Measurements from ENCODE around the gene PDE5A.

Gene PDE5A

DNA sequence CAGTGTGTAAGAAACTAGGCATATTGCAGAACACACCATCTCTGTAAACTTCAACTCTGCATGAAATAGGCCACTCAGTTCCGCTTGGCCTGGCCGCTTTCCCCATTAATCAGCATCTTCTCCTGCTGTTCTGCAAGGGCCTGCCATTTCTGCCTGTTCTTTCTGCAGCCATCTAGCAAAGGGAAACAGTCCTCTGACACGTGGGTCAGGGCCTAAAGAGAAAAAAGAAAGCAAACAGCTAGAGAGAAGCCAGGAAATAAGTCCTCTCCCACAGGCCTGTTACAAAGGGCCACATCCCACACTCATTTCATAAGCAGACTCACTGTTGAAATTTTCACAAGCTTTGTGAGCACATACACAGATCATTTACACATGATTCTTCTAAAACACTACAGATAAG lies 130.1 kb downstream of the PDE5A start:
- Histone ChIP-seq H3K9me3 (ENCODE audit: control insufficient read depth, insufficient read depth, low read depth, low read length) (no peaks in the 10 kb centered on the region), H3K27ac (ENCODE audit: low read depth, low read length) (no peak overlapping the region), H3K27me3 (ENCODE audit: control insufficient read depth, insufficient read depth, low read length) (no peaks in the 10 kb centered on the region), H3K4me1 (ENCODE audit: control insufficient read depth, insufficient read depth, low read length) (no peaks in the 10 kb centered on the region), H3K36me3 (ENCODE audit: control insufficient read depth, insufficient read depth, low read length) (peaks cover 88% of the 10 kb centered on the region), H3K4me3 (ENCODE audit: low read depth, low read length) (no peak overlapping the region), H3K9ac (ENCODE audit: low read length) (no peak overlapping the region)

DNA sequence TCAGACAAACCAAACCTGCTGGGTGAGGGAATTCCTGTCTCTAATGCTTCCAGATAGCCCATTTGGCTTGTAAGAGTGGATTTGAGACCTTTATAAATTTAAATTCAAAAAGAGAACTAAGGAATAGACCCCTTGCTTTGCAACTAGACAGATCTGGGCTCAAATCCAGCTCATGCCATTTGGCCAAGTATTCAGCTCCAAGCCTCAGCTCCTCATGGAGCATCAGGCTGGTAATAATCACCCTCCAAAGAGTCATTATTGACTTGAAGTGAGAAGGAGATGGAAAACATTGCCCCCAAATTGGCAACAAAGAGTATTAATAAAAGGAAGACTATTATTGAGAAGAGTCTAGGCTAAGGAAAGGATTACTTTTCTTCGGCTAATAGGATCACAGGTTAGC lies 134.7 kb downstream of the PDE5A start:
- Histone ChIP-seq H3K36me3 (ENCODE audit: control insufficient read depth, insufficient read depth, low read length) (peaks cover 50% of the 10 kb centered on the region), H3K9me3 (ENCODE audit: control insufficient read depth, insufficient read depth, low read depth, low read length) (no peaks in the 10 kb centered on the region)

DNA sequence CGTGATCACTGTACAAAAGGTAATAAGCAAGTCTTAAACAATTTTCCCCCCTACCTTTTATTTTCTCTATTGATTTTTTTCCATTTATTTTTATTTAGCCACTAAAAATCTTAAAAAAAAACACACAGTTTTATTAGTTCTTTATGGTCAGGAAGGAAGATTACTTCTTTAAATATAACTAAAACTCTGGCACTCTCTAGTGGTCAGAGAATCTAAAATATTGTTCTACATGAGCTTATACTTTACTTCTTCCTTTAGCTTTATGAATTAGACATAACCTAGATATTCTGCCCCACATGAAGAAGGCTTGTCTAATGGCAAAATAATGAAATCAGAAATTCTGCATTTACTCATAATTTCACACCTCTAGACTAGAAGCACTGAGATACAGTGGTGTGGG lies 135.2 kb downstream of the PDE5A start:
- peaks cover 45% of the 10 kb centered on the region for H3K36me3 ChIP-seq (ENCODE audit: control insufficient read depth, insufficient read depth, low read length)
- no peak overlapping the region for H3K9ac ChIP-seq (ENCODE audit: low read length)
- H3K4me3 ChIP-seq (ENCODE audit: low read depth, low read length), result no peak overlapping the region
- no peaks in the 10 kb centered on the region for H3K27me3 ChIP-seq (ENCODE audit: control insufficient read depth, insufficient read depth, low read length)
- no peaks in the 10 kb centered on the region for H3K9me3 ChIP-seq (ENCODE audit: control insufficient read depth, insufficient read depth, low read depth, low read length)
- H3K27ac ChIP-seq (ENCODE audit: low read depth, low read length), result no peak overlapping the region
- no peaks in the 10 kb centered on the region for H3K4me1 ChIP-seq (ENCODE audit: control insufficient read depth, insufficient read depth, low read length)

More for the DNA sequence above, 134.7 kb downstream of the PDE5A start:
- no peaks in the 10 kb centered on the region for H3K27me3 ChIP-seq (ENCODE audit: control insufficient read depth, insufficient read depth, low read length)
- no peak overlapping the region for H3K27ac ChIP-seq (ENCODE audit: low read depth, low read length)
- no peaks in the 10 kb centered on the region for H3K4me1 ChIP-seq (ENCODE audit: control insufficient read depth, insufficient read depth, low read length)
- H3K4me3 ChIP-seq (ENCODE audit: low read depth, low read length), result no peak overlapping the region
- H3K9ac ChIP-seq (ENCODE audit: low read length), result no peak overlapping the region

DNA sequence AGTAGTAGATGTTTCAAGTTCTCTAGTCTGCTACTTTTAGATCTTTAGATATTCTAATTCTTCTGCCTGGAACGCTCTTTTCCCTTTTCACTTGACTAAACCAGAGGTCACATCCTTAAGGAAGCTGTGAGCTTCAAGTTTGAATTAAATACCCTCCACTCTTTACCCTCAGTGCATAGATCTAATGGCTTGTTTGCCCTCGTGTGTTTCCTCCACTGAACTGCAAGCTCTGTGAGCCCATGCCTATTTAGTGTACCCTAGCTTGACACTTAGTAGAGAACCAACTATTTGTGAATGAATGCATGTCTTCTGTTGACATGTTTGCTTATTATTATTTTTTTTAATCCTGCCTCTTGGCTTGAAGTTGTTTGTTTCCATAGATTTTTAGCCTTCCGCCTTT lies 138.3 kb downstream of the PDE5A start:
- no peak overlapping the region for H3K9ac ChIP-seq (ENCODE audit: low read length)
- H3K36me3 ChIP-seq (ENCODE audit: control insufficient read depth, insufficient read depth, low read length), result peaks cover 18% of the 10 kb centered on the region
- H3K4me3 ChIP-seq (ENCODE audit: low read depth, low read length), result no peak overlapping the region
- no peaks in the 10 kb centered on the region for H3K27me3 ChIP-seq (ENCODE audit: control insufficient read depth, insufficient read depth, low read length)
- no peaks in the 10 kb centered on the region for H3K4me1 ChIP-seq (ENCODE audit: control insufficient read depth, insufficient read depth, low read length)
- H3K9me3 ChIP-seq (ENCODE audit: control insufficient read depth, insufficient read depth, low read depth, low read length), result peaks cover 9% of the 10 kb centered on the region; the same call in 1 of the 2 replicates
- no peak overlapping the region for H3K27ac ChIP-seq (ENCODE audit: low read depth, low read length)

DNA sequence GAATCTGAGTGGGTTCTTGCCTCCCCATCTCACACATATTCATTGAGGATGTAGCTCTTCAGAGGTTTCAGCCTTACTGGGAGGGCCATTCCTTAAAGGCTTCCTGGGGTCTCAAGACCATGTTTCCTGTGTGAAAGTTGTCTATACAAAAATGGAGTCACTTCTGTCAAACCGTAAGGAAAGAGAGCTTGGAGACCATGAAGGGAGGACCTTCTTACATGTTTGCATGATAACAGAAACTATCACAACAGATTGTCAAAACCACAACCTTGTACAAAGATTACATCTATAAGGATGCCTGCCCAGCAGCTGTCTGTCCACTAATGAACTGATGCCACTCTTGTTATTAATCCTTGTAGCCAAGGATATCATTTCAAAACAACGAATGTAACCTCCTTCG lies 139.3 kb downstream of the PDE5A start:
- peaks cover 9% of the 10 kb centered on the region for H3K36me3 ChIP-seq (ENCODE audit: control insufficient read depth, insufficient read depth, low read length)
- no peak overlapping the region for H3K27ac ChIP-seq (ENCODE audit: low read depth, low read length)

DNA sequence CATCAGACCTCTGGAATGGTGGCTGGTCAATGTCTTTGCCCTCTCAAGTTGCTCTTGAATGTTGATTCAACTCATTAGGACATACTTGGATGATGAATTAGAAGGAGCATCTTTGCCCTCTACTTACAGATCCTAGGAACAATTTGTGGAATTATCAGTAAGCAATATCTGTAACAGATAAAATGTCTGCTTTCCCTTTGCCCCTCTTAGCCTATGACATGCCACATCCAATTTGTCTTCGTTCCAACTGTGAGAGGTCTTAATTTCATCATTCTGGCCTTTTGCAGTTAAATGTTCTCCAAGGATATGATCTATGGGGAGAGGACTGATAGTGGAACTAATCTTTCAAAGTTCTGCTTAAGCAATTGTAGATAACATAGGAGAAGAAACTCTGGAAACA lies 148.3 kb downstream of the PDE5A start:
- peaks cover 23% of the 10 kb centered on the region; the same call in 1 of the 2 replicates for H3K9me3 ChIP-seq (ENCODE audit: control insufficient read depth, insufficient read depth, low read depth, low read length)
- peaks cover 53% of the 10 kb centered on the region for H3K36me3 ChIP-seq (ENCODE audit: control insufficient read depth, insufficient read depth, low read length)
- no peak overlapping the region for H3K4me3 ChIP-seq (ENCODE audit: low read depth, low read length)

More for the DNA sequence above, 139.3 kb downstream of the PDE5A start:
- Histone ChIP-seq H3K9me3 (ENCODE audit: control insufficient read depth, insufficient read depth, low read depth, low read length) (peaks cover 17% of the 10 kb centered on the region; the same call in 1 of the 2 replicates), H3K4me3 (ENCODE audit: low read depth, low read length) (no peak overlapping the region), H3K27me3 (ENCODE audit: control insufficient read depth, insufficient read depth, low read length) (no peaks in the 10 kb centered on the region), H3K9ac (ENCODE audit: low read length) (no peak overlapping the region), H3K4me1 (ENCODE audit: control insufficient read depth, insufficient read depth, low read length) (no peaks in the 10 kb centered on the region)

DNA sequence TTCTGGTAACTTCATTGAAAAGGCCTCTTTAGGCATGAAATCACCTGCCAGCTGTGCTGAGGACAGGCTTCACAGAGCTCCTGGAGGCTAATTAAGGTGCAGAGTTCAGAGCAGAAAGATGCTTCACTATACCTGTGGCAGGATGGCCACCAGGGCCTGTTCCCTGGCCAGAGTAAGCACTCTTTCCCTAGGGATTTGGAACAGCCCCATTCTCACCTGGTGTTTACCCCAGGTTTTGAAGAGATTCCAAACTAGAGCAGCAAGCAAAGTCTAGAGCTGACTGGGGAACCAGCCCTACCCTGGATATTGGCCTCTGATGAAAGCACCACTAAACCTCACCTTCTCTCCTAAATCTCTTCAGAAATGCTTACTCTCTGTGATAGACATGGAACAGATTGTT lies 148.8 kb downstream of the PDE5A start:
- peaks cover 53% of the 10 kb centered on the region for H3K36me3 ChIP-seq (ENCODE audit: control insufficient read depth, insufficient read depth, low read length)
- H3K4me3 ChIP-seq (ENCODE audit: low read depth, low read length), result no peak overlapping the region
- peaks cover 21% of the 10 kb centered on the region; the same call in 1 of the 2 replicates for H3K9me3 ChIP-seq (ENCODE audit: control insufficient read depth, insufficient read depth, low read depth, low read length)
- no peaks in the 10 kb centered on the region for H3K4me1 ChIP-seq (ENCODE audit: control insufficient read depth, insufficient read depth, low read length)
- no peak overlapping the region for H3K27ac ChIP-seq (ENCODE audit: low read depth, low read length)
- H3K9ac ChIP-seq (ENCODE audit: low read length), result no peak overlapping the region
- no peaks in the 10 kb centered on the region for H3K27me3 ChIP-seq (ENCODE audit: control insufficient read depth, insufficient read depth, low read length)

More for the DNA sequence above, 148.3 kb downstream of the PDE5A start:
- H3K9ac ChIP-seq (ENCODE audit: low read length), result no peak overlapping the region
- H3K4me1 ChIP-seq (ENCODE audit: control insufficient read depth, insufficient read depth, low read length), result no peaks in the 10 kb centered on the region
- no peaks in the 10 kb centered on the region for H3K27me3 ChIP-seq (ENCODE audit: control insufficient read depth, insufficient read depth, low read length)
- H3K27ac ChIP-seq (ENCODE audit: low read depth, low read length), result no peak overlapping the region

DNA sequence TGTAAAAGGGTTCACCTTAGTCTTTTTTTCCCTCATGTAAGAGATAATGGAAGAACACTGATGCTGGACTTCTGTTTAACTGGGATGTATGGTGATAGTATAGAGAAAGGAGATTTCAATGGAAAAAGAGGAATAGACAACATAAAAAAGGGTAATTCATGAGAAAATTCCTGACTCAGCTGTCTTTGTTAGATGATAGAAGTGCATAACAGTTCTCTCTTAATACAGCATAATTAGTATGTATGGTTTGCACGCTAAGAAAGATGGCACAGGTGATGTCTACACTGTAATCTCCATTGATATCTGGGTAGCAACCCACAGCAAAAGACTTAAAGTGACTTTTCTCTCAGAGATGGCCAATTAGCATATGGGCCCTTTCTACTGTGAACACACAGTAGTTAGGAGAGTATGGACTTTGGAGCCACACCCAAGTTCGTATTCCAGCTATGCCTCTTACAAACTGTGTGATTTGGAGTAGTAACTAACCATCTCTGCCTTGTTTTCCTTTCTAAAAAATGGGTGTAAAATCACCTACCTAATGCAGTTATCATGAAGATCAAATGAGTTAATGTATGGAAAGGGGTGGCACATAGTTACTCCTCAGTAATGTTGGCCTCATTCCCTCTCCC lies 149.3 kb downstream of the PDE5A start:
- no peak overlapping the region for H3K27ac ChIP-seq (ENCODE audit: low read depth, low read length)
- no peaks in the 10 kb centered on the region for H3K27me3 ChIP-seq (ENCODE audit: control insufficient read depth, insufficient read depth, low read length)
- H3K4me3 ChIP-seq (ENCODE audit: low read depth, low read length), result no peak overlapping the region
- no peaks in the 10 kb centered on the region for H3K4me1 ChIP-seq (ENCODE audit: control insufficient read depth, insufficient read depth, low read length)
- H3K36me3 ChIP-seq (ENCODE audit: control insufficient read depth, insufficient read depth, low read length), result peaks cover 53% of the 10 kb centered on the region
- peaks cover 15% of the 10 kb centered on the region; the same call in 1 of the 2 replicates for H3K9me3 ChIP-seq (ENCODE audit: control insufficient read depth, insufficient read depth, low read depth, low read length)
- H3K9ac ChIP-seq (ENCODE audit: low read length), result no peak overlapping the region

DNA sequence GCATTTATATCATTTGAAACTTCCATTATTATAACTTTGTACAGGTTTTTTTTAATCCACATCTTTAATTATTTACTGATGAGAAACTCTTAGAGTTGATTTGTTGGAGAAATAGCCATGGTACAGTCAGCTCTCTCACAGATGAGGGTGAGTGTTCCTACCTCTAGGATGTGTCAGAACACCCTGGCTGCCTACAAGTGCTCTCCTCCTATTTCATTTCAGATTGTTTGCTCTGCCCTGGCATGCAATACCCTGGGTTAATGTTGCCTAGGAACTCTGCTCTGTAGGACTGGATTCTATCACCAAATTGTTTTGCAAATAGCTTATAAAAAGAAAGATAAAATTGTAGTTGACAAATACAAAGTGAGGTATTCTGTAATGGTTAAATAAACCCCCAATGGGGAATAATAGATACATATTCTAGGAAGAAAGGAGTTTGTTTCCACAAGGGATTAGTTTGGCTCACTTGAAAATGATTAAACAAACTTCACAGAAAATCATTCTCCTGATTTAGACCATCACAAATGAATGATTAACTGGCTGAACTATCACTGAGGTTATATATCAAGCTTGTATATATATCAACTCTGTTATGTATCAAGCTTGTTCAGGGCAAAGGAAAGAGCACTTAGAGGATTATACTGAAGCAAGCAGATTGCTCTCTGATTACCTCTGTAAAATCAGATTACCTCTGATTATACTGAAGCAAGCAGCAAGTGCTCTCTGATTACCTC lies 150.0 kb downstream of the PDE5A start:
- Histone ChIP-seq H3K27me3 (ENCODE audit: control insufficient read depth, insufficient read depth, low read length) (no peaks in the 10 kb centered on the region), H3K4me1 (ENCODE audit: control insufficient read depth, insufficient read depth, low read length) (no peaks in the 10 kb centered on the region), H3K36me3 (ENCODE audit: control insufficient read depth, insufficient read depth, low read length) (peaks cover 55% of the 10 kb centered on the region), H3K4me3 (ENCODE audit: low read depth, low read length) (no peak overlapping the region), H3K27ac (ENCODE audit: low read depth, low read length) (no peak overlapping the region), H3K9me3 (ENCODE audit: control insufficient read depth, insufficient read depth, low read depth, low read length) (peaks cover 14% of the 10 kb centered on the region; the same call in 1 of the 2 replicates), H3K9ac (ENCODE audit: low read length) (no peak overlapping the region)

DNA sequence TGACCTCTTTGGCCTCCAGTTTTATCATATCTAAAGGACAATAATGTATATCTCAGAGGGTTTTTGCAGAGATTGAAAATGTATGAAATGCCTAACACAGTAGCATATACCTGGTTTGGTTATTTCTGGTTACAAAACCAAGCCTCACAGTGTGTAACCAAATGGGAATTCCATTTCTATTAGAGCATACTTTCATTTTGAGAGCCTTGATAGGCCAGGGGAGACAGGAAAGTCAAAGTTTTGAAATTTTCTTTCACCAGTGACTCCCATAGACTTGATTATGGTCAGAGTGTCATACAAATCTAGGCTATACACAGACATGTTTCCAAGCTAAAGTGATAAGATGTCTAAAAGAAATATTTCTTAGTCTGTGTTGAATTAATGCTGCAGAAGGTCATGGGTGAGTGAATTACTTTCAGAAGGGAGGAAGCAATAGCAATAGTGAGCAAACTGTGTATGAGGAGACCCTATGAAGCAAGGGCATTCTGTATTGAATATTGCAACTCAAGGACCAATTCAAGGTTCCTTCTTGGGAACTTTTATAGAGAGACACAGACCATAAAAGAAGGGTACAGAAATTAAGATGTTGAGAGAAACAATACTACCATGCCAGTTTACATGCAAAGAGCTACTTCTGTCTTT lies 151.1 kb downstream of the PDE5A start:
- H3K4me3 ChIP-seq (ENCODE audit: low read depth, low read length), result no peak overlapping the region
- no peak overlapping the region for H3K9ac ChIP-seq (ENCODE audit: low read length)
- no peak overlapping the region for H3K27ac ChIP-seq (ENCODE audit: low read depth, low read length)
- no peaks in the 10 kb centered on the region for H3K27me3 ChIP-seq (ENCODE audit: control insufficient read depth, insufficient read depth, low read length)
- no peaks in the 10 kb centered on the region for H3K4me1 ChIP-seq (ENCODE audit: control insufficient read depth, insufficient read depth, low read length)
- peaks cover 9% of the 10 kb centered on the region; the same call in 1 of the 2 replicates for H3K9me3 ChIP-seq (ENCODE audit: control insufficient read depth, insufficient read depth, low read depth, low read length)
- H3K36me3 ChIP-seq (ENCODE audit: control insufficient read depth, insufficient read depth, low read length), result peaks cover 54% of the 10 kb centered on the region

DNA sequence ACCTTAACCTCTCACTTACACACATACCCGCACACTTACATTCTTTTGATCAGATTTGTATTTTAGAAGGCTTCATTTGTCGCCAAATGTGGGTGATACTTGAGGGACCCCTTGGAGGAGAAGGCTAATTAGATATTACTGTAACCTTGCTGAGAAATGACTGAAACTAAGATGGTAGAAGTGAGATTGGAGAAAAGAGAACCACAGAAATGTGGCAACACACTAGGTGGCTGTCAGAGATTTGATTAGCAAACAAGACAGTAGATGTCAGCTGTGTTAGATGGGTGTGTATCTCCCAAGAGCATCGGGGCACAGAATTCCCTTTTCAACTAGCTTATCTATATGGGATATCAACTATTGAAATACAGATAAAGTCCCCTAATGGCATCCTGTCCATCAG lies 157.3 kb downstream of the PDE5A start:
- Histone ChIP-seq H3K27me3 (ENCODE audit: control insufficient read depth, insufficient read depth, low read length) (no peaks in the 10 kb centered on the region), H3K4me1 (ENCODE audit: control insufficient read depth, insufficient read depth, low read length) (no peaks in the 10 kb centered on the region), H3K4me3 (ENCODE audit: low read depth, low read length) (no peak overlapping the region), H3K9me3 (ENCODE audit: control insufficient read depth, insufficient read depth, low read depth, low read length) (no peaks in the 10 kb centered on the region), H3K27ac (ENCODE audit: low read depth, low read length) (no peak overlapping the region), H3K9ac (ENCODE audit: low read length) (no peak overlapping the region), H3K36me3 (ENCODE audit: control insufficient read depth, insufficient read depth, low read length) (peaks cover 22% of the 10 kb centered on the region)

Measured in HUES6 (cell line).